IPS-NIHi7 (cell line): ENCODE data around the gene ERBIN.

ENCODE experiments used
- DNase-seq: peaks from one replicate; pipeline ENCODE4 v3.0.0; 2012; ENCODE audit warnings: mixed read lengths; ENCODE audit errors: extremely low spot score

The ERBIN gene

GRCh38 chr5:66129144-66129543, 202.8 kb downstream of the ERBIN start:
- DNase-seq = no peak

GRCh38 chr5:66130493-66130892, 204.1 kb downstream of the ERBIN start:
- DNase-seq = no peak
